GM12878 (cell line): ENCODE measurements around the gene CCDC57.

Experiments used
- CTCF ChIP-seq, 3 experiments: IDR thresholded peaks in 2 of 3; conservative IDR thresholded peaks in 1 of 3; 2 replicates each; pipeline ENCODE4 v1.5.1; 2011; ENCODE audit warnings: low read depth in 3 of 3, low read length in 3 of 3, mild to moderate bottlenecking in 3 of 3, control low read depth in 2 of 3, moderate library complexity in 2 of 3, inconsistent platforms in 1 of 3, mixed read lengths in 1 of 3; ENCODE audit not compliant: control insufficient read depth in 2 of 3, insufficient read depth in 1 of 3; ENCODE audit errors: extremely low read depth in 1 of 3
- HDAC2 ChIP-seq: fragments of 200-600 bp; sonication (generic); IDR thresholded peaks from 2 replicates; pipeline ENCODE4 v1.6.1; 2017
- MTA2 ChIP-seq: fragments of 450-650 bp; IDR thresholded peaks from 2 replicates; pipeline ENCODE4 v1.6.1; 2016; ENCODE audit warnings: low read depth, mild to moderate bottlenecking, moderate library complexity
- MXI1 ChIP-seq: fragments of 150-350 bp; IDR thresholded peaks from 2 replicates; pipeline ENCODE4 v1.6.1; 2011; ENCODE audit warnings: low read depth, mild to moderate bottlenecking, inconsistent platforms, low read length, improper control_type of control experiment
- PML ChIP-seq: IDR thresholded peaks from 2 replicates; pipeline ENCODE4 v1.6.1; 2012; ENCODE audit warnings: low read length, inconsistent platforms
- RAD51 ChIP-seq: fragments of 450-650 bp; IDR thresholded peaks from 2 replicates; pipeline ENCODE4 v1.6.1; 2016; ENCODE audit warnings: moderate library complexity, mild to moderate bottlenecking, inconsistent platforms

GRCh38 chr17:82053556-82054263, 158.9 kb downstream of the CCDC57 start:
- TF ChIP-seq HDAC2: no peak
- TF ChIP-seq RAD51: no peak
- no peak for TF ChIP-seq CTCF (IDR thresholded peaks at IDR 0.05 in 2 of 3, conservative IDR thresholded peaks at IDR 0.05 in 1 of 3; ENCODE audit: control insufficient read depth in 2 of 3, extremely low read depth in 1 of 3, insufficient read depth in 1 of 3, low read depth in 3 of 3, low read length in 3 of 3)
- TF ChIP-seq MTA2: no peak
- TF ChIP-seq PML: no peak
- no peak for TF ChIP-seq MXI1
